ENCODE results near the gene SPI1. TPM values are rescaled to one million over a fixed set of nuclear protein-coding genes. Genes with fewer than 3 reads are reported as not detected.

SPI1 gene
- total RNA-seq, 1 experiment from 2014 or later = not detected

GRCh38 chr11:47387944-47388696 is 9.8 kb upstream of the SPI1 start:
- H3K27me3 ChIP-seq (replicated peaks) = no peaks in the 10 kb centered on the region
- DNase-seq (ENCODE audit: low read depth in 1 of 2, low spot score in 2 of 2) = no peak
- H3K27ac ChIP-seq = no peak overlapping the region
- H3K36me3 ChIP-seq = no peaks in the 10 kb centered on the region
- no peak overlapping the region for H3K4me3 ChIP-seq
- peaks cover 10% of the 10 kb centered on the region for H3K4me1 ChIP-seq (replicated peaks)
- H3K9me3 ChIP-seq (replicated peaks) = no peaks in the 10 kb centered on the region

GRCh38 chr11:47384498-47384897 is 6.2 kb upstream of the SPI1 start:
- H3K36me3 ChIP-seq = no peaks in the 10 kb centered on the region
- H3K4me3 ChIP-seq = no peak overlapping the region
- no peaks in the 10 kb centered on the region for H3K27me3 ChIP-seq (replicated peaks)
- H3K27ac ChIP-seq = no peak overlapping the region
- DNase-seq (ENCODE audit: low read depth in 1 of 2, low spot score in 2 of 2) = no peak
- H3K4me1 ChIP-seq (replicated peaks) = no peaks in the 10 kb centered on the region
- no peaks in the 10 kb centered on the region for H3K9me3 ChIP-seq (replicated peaks)

- H3K27ac ChIP-seq = no peak overlapping the region
- no peaks in the 10 kb centered on the region for H3K36me3 ChIP-seq
- H3K4me1 ChIP-seq (replicated peaks) = no peaks in the 10 kb centered on the region
- H3K4me3 ChIP-seq = no peak overlapping the region
- no peak for DNase-seq (ENCODE audit: low read depth in 1 of 2, low spot score in 2 of 2)
- H3K9me3 ChIP-seq (replicated peaks) = no peaks in the 10 kb centered on the region
- no peaks in the 10 kb centered on the region for H3K27me3 ChIP-seq (replicated peaks)
Measured at GRCh38 chr11:47383071-47383470, 4.7 kb upstream of the SPI1 start.

- no peak overlapping the region for H3K27ac ChIP-seq
- no peaks in the 10 kb centered on the region for H3K36me3 ChIP-seq
- H3K27me3 ChIP-seq (replicated peaks) = no peaks in the 10 kb centered on the region
- no peaks in the 10 kb centered on the region for H3K9me3 ChIP-seq (replicated peaks)
- no peak overlapping the region for H3K4me3 ChIP-seq
- DNase-seq (ENCODE audit: low read depth in 1 of 2, low spot score in 2 of 2) = no peak
- no peaks in the 10 kb centered on the region for H3K4me1 ChIP-seq (replicated peaks)
Measured at GRCh38 chr11:47380078-47380477, 1.7 kb upstream of the SPI1 start.

GRCh38 chr11:47379317-47379716 is 970 bp upstream of the SPI1 start:
- Histone ChIP-seq H3K9me3 (replicated peaks) (no peaks in the 10 kb centered on the region), H3K4me1 (replicated peaks) (peaks cover 4% of the 10 kb centered on the region), H3K36me3 (no peaks in the 10 kb centered on the region), H3K4me3 (no peak overlapping the region), H3K27ac (no peak overlapping the region), H3K27me3 (replicated peaks) (no peaks in the 10 kb centered on the region)
- no peak for DNase-seq (ENCODE audit: low read depth in 1 of 2, low spot score in 2 of 2)

GRCh38 chr11:47378836-47379170 is 456 bp upstream of the SPI1 start:
- Histone ChIP-seq H3K36me3 (no peaks in the 10 kb centered on the region), H3K4me1 (replicated peaks) (peaks cover 9% of the 10 kb centered on the region), H3K4me3 (no peak overlapping the region), H3K27me3 (replicated peaks) (no peaks in the 10 kb centered on the region), H3K27ac (no peak overlapping the region), H3K9me3 (replicated peaks) (no peaks in the 10 kb centered on the region)
- DNase-seq (ENCODE audit: low read depth in 1 of 2, low spot score in 2 of 2) = no peak

GRCh38 chr11:47377571-47378009 is 757 bp downstream of the SPI1 start:
- H3K9me3 ChIP-seq (replicated peaks) = no peaks in the 10 kb centered on the region
- no peak overlapping the region for H3K4me3 ChIP-seq
- H3K27me3 ChIP-seq (replicated peaks) = no peaks in the 10 kb centered on the region
- peak in 1 of 2 experiments; percentile 47 for DNase-seq (ENCODE audit: low read depth in 1 of 2, low spot score in 2 of 2)
- H3K4me1 ChIP-seq (replicated peaks) = peaks cover 11% of the 10 kb centered on the region
- no peaks in the 10 kb centered on the region for H3K36me3 ChIP-seq
- H3K27ac ChIP-seq = no peak overlapping the region

- Histone ChIP-seq H3K36me3 (no peaks in the 10 kb centered on the region), H3K4me1 (replicated peaks) (peaks cover 11% of the 10 kb centered on the region), H3K27ac (no peak overlapping the region), H3K27me3 (replicated peaks) (no peaks in the 10 kb centered on the region), H3K9me3 (replicated peaks) (no peaks in the 10 kb centered on the region), H3K4me3 (no peak overlapping the region)
- DNase-seq (ENCODE audit: low read depth in 1 of 2, low spot score in 2 of 2) = no peak
Measured at GRCh38 chr11:47376525-47377371, 1.6 kb downstream of the SPI1 start.

GRCh38 chr11:47376107-47376524 is 2.2 kb downstream of the SPI1 start:
- Histone ChIP-seq H3K27me3 (replicated peaks) (no peaks in the 10 kb centered on the region), H3K36me3 (no peaks in the 10 kb centered on the region), H3K4me1 (replicated peaks) (peaks cover 11% of the 10 kb centered on the region), H3K27ac (no peak overlapping the region), H3K4me3 (no peak overlapping the region), H3K9me3 (replicated peaks) (no peaks in the 10 kb centered on the region)
- DNase-seq (ENCODE audit: low read depth in 1 of 2, low spot score in 2 of 2) = no peak

- Histone ChIP-seq H3K36me3 (no peaks in the 10 kb centered on the region), H3K4me1 (replicated peaks) (peaks cover 11% of the 10 kb centered on the region), H3K9me3 (replicated peaks) (no peaks in the 10 kb centered on the region), H3K27ac (no peak overlapping the region), H3K4me3 (no peak overlapping the region), H3K27me3 (replicated peaks) (no peaks in the 10 kb centered on the region)
- DNase-seq (ENCODE audit: low read depth in 1 of 2, low spot score in 2 of 2) = peak in 1 of 2 experiments; percentile 36
Measured at GRCh38 chr11:47375546-47376085, 2.7 kb downstream of the SPI1 start.

GRCh38 chr11:47375020-47375419 is 3.3 kb downstream of the SPI1 start:
- DNase-seq (ENCODE audit: low read depth in 1 of 2, low spot score in 2 of 2) = no peak
- H3K4me1 ChIP-seq (replicated peaks) = peaks cover 11% of the 10 kb centered on the region
- H3K27me3 ChIP-seq (replicated peaks) = no peaks in the 10 kb centered on the region
- H3K27ac ChIP-seq = no peak overlapping the region
- no peaks in the 10 kb centered on the region for H3K9me3 ChIP-seq (replicated peaks)
- H3K36me3 ChIP-seq = no peaks in the 10 kb centered on the region
- no peak overlapping the region for H3K4me3 ChIP-seq

- Histone ChIP-seq H3K27me3 (replicated peaks) (no peaks in the 10 kb centered on the region), H3K4me3 (no peak overlapping the region), H3K27ac (no peak overlapping the region), H3K4me1 (replicated peaks) (peaks cover 11% of the 10 kb centered on the region), H3K9me3 (replicated peaks) (no peaks in the 10 kb centered on the region), H3K36me3 (no peaks in the 10 kb centered on the region)
- no peak for DNase-seq (ENCODE audit: low read depth in 1 of 2, low spot score in 2 of 2)
Measured at GRCh38 chr11:47374720-47375019, 3.7 kb downstream of the SPI1 start.

- H3K36me3 ChIP-seq = no peaks in the 10 kb centered on the region
- DNase-seq (ENCODE audit: low read depth in 1 of 2, low spot score in 2 of 2) = peak; percentile 44 to 82
- no peak overlapping the region for H3K27ac ChIP-seq
- H3K27me3 ChIP-seq (replicated peaks) = no peaks in the 10 kb centered on the region
- H3K4me1 ChIP-seq (replicated peaks) = peaks cover 11% of the 10 kb centered on the region
- H3K9me3 ChIP-seq (replicated peaks) = no peaks in the 10 kb centered on the region
- H3K4me3 ChIP-seq = no peak overlapping the region
Measured at GRCh38 chr11:47373876-47374719, 4.2 kb downstream of the SPI1 start.
